ENCODE measurements around the gene TTLL5.
"Not testable (repeated sequence)": the region's sequence is repeated elsewhere in the genome, so short reads cannot be mapped to it uniquely, and the experiment has no call there.

The TTLL5 gene

DNA sequence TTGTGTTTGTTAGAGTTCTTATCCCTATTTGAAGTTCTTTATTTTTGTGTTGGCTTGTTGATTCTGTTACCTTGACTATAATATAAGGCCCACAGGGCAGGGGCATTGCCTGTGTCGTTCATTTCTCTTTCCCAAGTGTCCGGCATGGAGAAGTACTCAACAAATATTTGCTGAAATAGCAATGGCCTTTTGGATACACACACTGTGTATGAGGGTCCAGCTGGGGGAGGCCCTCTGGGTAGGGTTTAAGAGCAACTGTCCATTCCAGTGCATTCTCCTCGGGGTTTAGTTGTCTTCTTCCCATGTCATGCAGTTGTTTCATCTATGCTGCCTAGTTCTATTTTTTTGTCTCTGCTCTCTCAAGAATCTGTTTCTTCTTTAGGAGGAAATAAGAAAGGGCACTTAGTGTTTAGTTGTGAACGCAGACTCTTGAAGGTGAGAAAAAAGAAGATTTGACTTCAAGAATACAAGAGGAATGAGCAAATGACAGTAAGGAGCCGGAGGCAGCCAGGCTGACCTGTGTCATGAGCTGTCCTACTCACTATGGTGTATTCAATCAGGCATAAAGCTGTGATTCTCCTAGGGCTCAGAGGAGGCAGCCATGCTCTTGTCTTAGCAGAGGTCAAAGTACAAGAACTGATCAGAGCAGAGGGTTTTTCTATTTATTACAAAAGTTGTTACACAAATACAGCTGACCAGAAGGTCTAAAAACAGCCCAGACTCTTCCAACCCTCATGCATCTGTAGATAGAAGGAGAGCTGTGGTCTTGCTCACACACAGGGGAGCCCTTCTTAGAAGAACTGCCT is 10.6 kb upstream of the TTLL5 start:
- DNase-seq = no peak

- no peak for DNase-seq
These were observed 7.5 kb upstream of the TTLL5 start for GRCh38 chr14:75653563-75653962.

- peak; percentile 88 for DNase-seq
These were observed 6.8 kb upstream of the TTLL5 start for GRCh38 chr14:75654127-75654732.

DNA sequence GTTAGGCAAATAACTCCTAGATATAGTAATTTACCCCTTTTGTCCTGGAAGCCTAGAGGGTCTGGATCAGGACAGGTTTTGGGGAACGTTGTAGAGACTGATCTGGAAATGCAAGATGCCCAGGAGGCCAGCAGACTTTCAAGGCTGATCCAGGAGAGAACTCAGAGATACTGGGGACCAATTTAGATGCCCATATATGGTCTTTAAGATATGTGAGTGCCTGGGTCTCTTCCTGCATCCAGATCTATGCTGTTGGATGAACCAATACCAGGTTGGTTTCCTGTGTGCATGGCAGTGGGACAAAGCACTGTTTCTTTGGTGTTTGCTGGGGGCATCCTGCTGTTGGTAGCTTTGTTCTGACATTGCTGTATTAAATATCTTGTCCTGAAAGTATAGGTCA is 5.8 kb upstream of the TTLL5 start:
- DNase-seq = no peak

DNA sequence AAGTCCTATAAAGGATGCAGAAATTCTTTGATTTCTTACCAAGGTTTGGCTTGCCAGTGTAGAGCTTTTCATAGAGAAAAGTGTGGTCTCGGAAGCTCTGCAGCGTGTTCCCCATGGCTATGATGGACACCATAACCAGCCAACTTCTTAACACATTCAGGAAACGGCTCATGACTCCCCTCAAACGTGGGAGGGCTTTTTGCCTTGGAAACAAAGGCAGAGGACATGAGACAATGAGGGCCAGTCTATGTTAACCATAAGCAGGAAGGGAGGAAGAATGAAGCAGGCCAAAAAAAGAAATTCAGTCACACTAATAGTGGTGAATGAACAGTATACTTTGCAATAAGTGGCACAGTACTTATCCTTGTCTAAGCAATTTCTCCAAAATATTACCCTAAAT is 3.7 kb upstream of the TTLL5 start:
- no peak for DNase-seq

- no peak for DNase-seq
These were observed 2.1 kb upstream of the TTLL5 start for GRCh38 chr14:75658957-75659356.

GRCh38 chr14:75660238-75660629 is 812 bp upstream of the TTLL5 start:
- no peak for DNase-seq

- DNase-seq = no peak
These were observed 411 bp downstream of the TTLL5 start for GRCh38 chr14:75661499-75661814.

- DNase-seq = no peak
These were observed 1.9 kb downstream of the TTLL5 start for GRCh38 chr14:75662966-75663365.

DNA sequence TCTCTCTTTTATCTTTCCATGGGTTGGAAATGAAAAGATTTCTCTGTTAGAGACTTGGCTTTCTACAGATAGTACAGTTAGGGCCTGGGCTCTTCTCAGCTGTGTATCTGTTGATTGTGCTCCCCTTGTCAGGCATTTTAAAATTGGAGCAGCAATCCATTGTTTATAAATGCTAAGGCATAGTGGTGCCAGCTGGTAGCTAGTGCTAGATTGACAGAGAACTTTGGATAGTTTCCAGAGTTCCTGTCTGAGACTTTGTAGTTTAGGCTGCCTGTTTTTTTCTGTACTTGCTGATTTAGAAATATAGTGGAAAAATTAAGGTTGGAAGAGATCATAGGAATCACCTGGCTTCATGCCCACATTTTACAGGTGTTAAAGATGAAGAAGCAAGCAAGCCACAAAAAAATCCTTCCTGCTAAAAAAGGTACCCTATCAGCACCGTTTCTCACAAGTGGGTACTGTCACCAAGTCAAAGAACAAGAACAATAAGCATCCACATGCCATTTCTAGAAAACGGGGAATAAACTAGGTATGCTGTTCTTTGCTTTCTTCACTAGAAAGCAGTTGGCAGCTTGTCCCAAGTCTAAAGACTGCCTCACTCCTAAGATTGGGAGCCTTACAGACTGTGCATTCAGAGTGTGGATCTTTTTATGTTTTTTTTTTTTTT is 6.2 kb downstream of the TTLL5 start:
- DNase-seq = no peak

DNA sequence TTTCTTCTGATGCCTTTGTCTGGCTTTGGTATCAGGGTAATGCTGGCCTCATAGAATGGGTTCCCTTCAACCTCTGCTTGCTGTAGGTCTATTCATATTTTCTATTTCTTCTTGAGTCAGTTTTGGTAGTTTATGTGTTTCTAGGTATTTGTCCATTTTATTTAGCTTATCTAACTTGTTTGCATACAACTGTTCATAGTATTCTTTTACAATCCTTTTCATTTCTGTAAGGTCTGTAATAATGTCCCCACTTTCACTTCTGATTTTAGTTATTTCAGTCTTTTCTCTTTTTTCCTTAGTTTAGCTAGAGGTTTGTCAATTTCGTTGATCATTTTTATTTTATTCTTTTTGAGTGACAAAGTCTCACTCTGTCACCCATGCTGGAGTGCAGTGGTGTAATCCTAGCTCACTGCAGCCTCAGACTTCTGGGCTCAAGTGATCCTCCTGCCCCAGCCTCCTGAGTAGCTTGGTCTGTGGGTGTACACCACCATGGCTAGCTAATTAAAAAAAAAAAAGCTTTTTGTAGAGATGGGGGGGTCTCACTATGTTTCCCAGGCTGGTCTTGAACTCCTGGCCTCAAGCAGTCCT is 11.7 kb downstream of the TTLL5 start:
- DNase-seq = no peak

DNA sequence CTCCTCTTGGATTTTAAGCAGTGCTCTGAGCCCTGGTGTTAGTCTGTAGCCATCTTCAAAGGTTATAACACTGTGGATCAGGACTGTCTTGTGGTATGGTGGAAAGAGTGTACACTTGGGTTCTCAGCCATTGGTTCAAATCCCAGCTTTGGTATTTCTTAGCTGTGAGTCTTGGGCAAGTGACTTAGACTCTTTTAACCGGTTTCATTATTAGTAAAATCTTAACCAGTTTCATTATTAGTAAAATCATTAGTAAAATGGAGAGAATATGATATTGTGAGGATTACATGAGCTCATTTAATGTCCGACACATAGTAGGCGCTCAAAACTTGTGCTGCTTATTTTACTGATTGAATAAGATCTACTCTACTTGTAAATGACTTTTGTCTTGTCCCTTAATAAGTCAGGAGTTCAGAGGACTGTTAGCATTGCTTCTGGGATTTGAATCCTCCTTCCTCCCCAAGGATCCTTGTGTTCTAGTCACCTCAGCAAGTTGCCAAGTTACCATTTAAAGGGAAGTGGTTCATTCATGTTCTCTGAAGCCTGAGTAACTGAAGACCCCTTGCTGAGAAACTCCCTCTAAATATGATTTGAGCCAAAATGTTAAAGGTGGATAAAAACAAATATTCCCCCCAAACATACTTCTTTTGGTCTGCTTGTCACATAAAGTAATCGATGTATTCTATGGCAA is 12.4 kb downstream of the TTLL5 start:
- no peak for DNase-seq

GRCh38 chr14:75675265-75675960 is 14.4 kb downstream of the TTLL5 start:
- DNase-seq = no peak

DNA sequence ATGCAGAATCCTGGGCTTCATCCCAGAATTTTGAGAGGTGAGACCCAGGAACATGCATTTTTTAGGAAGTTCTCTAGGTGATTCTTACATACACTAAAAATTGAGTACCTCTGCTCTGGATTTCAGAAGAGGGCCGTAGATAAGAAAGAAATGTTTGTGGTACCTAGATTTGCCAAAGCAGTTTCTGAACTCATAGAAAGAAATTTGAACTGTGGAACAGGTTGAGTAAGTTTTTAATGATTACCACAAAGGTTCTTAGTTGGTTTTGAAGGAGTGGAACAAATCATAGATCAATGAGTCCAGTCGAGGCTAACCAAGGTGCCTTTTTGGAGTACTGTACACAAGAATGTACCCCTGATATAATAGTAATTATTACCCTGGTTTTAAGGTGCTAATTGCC is 24.9 kb downstream of the TTLL5 start:
- no peak for DNase-seq

DNA sequence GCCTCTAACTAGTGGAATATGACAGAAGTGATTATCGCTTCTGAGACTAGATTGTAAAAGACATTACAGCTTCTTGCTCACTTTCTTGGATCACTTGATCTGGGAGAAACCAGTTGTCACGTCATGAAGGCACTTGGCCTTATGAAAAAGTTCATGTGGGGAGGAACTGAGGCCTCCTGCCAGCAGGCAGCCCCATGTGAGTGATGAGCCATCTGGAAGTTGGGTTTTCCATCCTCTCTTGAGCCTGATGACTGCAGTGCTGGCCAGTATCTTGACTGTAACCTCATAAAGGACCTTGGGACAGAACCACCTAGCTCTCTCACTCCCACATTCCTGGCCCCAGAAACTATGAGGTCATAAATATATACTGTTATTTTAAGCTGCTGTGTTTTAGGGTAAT is 28.0 kb downstream of the TTLL5 start:
- no peak for DNase-seq

DNA sequence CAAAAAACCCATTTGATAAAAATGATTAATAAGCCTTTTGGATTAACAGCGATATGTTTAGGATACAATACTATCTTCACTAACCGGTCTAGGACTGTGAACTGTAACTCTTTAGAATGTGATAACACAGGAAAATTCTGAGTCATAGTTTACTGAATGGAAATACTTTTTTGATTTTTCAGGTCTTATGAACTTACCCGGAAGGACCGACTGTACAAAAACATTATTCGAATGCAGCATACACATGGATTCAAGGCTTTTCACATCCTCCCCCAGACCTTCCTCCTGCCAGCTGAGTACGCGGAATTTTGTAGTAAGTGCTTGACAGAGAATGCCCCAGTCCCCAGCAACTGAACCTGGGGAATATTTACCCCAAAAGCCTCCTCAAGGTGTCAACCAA is 29.0 kb downstream of the TTLL5 start:
- no peak for DNase-seq

DNA sequence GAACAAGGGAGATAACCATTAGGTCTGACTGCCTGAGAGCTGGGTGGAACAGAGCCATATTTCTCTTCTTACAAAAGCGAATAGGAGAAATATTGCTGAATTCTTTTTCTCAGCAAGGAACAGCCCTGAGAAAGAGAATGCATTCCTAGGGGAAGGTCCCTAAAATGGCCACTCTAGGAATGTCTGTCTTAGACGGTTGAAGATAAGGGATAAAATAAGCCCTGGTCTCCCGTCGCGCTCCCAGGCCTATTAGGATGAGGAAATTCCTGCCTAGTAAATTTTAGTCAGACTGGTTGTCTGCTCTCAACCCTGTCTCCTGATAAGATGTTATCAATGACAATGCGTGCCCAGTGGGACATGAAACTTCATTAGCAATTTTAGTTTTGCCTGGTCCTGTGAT is 34.0 kb downstream of the TTLL5 start:
- DNase-seq = not testable (repeated sequence)

- no peak for DNase-seq
These were observed 36.3 kb downstream of the TTLL5 start for GRCh38 chr14:75697386-75697785.

- no peak for DNase-seq
These were observed 36.9 kb downstream of the TTLL5 start for GRCh38 chr14:75697918-75698317.

- no peak for DNase-seq
These were observed 38.3 kb downstream of the TTLL5 start for GRCh38 chr14:75699331-75699730.

DNA sequence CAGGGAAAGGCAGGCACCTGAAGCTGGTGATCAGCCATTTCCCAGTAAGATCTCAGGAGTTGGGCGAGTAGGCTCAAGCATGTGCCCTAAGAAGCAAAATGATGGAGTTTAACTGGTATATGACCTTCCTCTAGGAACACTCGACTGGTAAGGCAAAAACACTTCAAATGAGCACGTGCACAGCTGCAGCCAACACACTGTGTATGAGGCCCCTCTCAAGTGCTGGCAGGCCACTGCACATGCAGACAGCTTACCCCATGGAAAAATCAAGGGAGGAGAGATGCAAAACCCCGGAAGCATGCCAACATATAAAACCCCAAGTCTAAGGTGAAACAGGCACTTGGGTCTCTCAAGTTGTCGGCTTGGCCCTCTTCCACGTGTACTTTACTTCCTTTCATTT is 39.2 kb downstream of the TTLL5 start:
- no peak for DNase-seq

DNA sequence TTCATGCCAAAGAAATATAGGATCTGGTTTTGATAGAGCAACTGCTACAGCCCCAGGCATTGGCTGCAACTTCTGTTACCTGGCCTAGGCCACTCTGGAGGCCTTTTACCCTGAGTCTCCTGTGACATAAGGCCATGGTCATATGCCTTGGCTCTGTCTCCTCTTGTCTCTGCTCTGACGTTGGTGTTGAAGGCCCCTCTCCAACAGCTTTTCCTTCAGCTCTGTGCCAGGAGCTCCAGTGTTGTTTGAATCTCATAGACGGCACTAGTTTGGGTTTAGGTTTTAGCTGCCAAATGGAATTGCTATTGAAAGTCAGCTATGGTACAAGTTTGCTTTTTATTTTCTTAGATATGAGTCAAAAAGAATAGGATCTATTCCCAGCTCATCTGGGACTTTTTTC is 41.1 kb downstream of the TTLL5 start:
- DNase-seq = no peak

All from stimulated activated CD4-positive, alpha-beta T cell treated with anti-CD3 and anti-CD28 coated beads, Interleukin-4, amount 100 ng/mL, for 24 hours (primary cell).